ENCODE measurements around the gene ABHD5. TPM values are rescaled to one million over a fixed set of nuclear protein-coding genes. Genes with fewer than 3 reads are reported as not detected.

The ABHD5 gene
- total and polyA plus RNA-seq, 10 of the 15 experiments (the other 5 are each of a cell fraction or from before 2014, with no cell fraction given): 5.5 to 24.4 (median 9.5) TPM

DNA sequence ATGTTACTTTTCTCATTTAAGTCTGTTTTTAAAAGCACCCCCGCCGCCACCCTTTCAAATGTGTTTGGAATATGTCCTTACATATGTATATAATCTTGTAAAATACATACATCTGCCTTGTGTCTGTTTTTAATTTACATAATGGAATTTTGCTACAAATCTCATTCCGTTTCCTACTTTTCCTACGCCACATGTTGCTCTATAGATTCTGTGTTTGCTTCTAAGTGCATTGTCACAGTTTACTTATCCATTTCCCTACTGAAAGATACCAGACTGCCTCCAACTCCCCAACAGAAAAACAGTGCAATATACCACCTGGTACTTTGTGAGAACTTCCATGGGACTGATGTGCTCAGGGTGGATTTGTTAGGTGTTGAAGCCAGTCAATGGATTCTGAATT lies 70.2 kb downstream of the ABHD5 start:
- ChIA-PET POLR2A (no interaction called here), RAD21 (ENCODE audit: unreplicated experiment) (no interaction called here), CTCF (no interaction called here), SMC1A (ENCODE audit: uncharacterized antibody, unreplicated experiment) (no interaction called here)
- H3K4me1 ChIP-seq (ENCODE audit: control insufficient read depth, insufficient read depth, low read length): no peaks in the 10 kb centered on the region
- FAIRE-seq: no peak
- H3K9me3 ChIP-seq (replicated peaks; ENCODE audit: control insufficient read depth, insufficient read depth, low read length): no peaks in the 10 kb centered on the region
- no peak for TF ChIP-seq RBBP5 (conservative IDR thresholded peaks at IDR 0.05)
- no peak for TF ChIP-seq ZNF207 (IDR thresholded peaks at IDR 0.05; ENCODE audit: borderline replicate concordance)
- TF ChIP-seq NFYA (IDR thresholded peaks at IDR 0.05; ENCODE audit: borderline replicate concordance, low read depth, low read length): no peak
- TF ChIP-seq IKZF1 (conservative IDR thresholded peaks at IDR 0.05): no peak
- TF ChIP-seq ATF2 (IDR thresholded peaks at IDR 0.05; ENCODE audit: low read length): no peak
- no peak for TF ChIP-seq BCLAF1 (IDR thresholded peaks at IDR 0.05)
- ATAC-seq: no peak
- H3K27ac ChIP-seq (ENCODE audit: control insufficient read depth, insufficient read depth): no peak overlapping the region
- no peaks in the 10 kb centered on the region for H3K36me3 ChIP-seq (ENCODE audit: control insufficient read depth in 2 of 2, insufficient read depth in 2 of 2, low read length in 1 of 2)
- in situ Hi-C loops (cut with MboI) (no loop called here), intact Hi-C loops (cut with micrococcal nuclease; ENCODE audit: unreplicated experiment) (loop anchor here (10.0 kb wide), 1 partner anchor 234 kb away; no protein-coding TSS in a partner anchor)
- BruUV-seq (replicated peaks): no TSS peak
- H2AFZ ChIP-seq (ENCODE audit: control insufficient read depth, low read depth, low read length): no peak overlapping the region
- no peak overlapping the region for H3K4me3 ChIP-seq
- H4K20me1 ChIP-seq (ENCODE audit: control insufficient read depth, insufficient read depth): no peaks in the 10 kb centered on the region
- 22% methylated on average over 4 of the region's 4 CpGs for WGBS (ENCODE audit: insufficient coverage, insufficient replicate concordance, low lambda C conversion rate, missing lambda C conversion rate)
- H3K4me2 ChIP-seq (ENCODE audit: control insufficient read depth, insufficient read depth): no peak overlapping the region
- no peak for DNase-seq (ENCODE audit: low read depth, low spot score)
- H3K79me2 ChIP-seq (ENCODE audit: control insufficient read depth, insufficient read depth, low read length): no peaks in the 10 kb centered on the region
- no peaks in the 10 kb centered on the region; a peak in 1 of 4 replicates for H3K27me3 ChIP-seq (replicated peaks in 1 of 2; ENCODE audit: control insufficient read depth in 2 of 2, insufficient read depth in 2 of 2, low read length in 1 of 2)
- H3K9ac ChIP-seq (ENCODE audit: control insufficient read depth, insufficient read depth, low read length): no peak overlapping the region

Data from GM12878 (cell line).